Activated naive CD4-positive, alpha-beta T cell treated with anti-CD3 and anti-CD28 coated beads for 36 hours (primary cell): ENCODE results near the gene SHANK3. TPM values are rescaled to one million over a fixed set of nuclear protein-coding genes. Genes with fewer than 3 reads are reported as not detected.

ENCODE experiments used
- CTCF ChIA-PET: fragments of 350-600 bp; sonication (Branson Sonifier 250); formaldehyde crosslinking; loops from one replicate; lab custom pipeline; 2021; ENCODE audit warnings: antibody characterized with exemption; lab: Charles Lee
- DNase-seq: peaks from one replicate; pipeline ENCODE4 v3.0.0-alpha.2; 2020
- H3K27ac Mint-ChIP-seq: one replicate; pipeline ENCODE4 v1.8.0; 2021; ENCODE audit warnings: mild to moderate bottlenecking, mixed read lengths
- H3K27me3 Mint-ChIP-seq: one replicate; pipeline ENCODE4 v1.8.0; 2021; ENCODE audit warnings: low read depth, mixed read lengths
- H3K36me3 Mint-ChIP-seq: one replicate; pipeline ENCODE4 v1.8.0; 2021; ENCODE audit warnings: low read depth, mixed read lengths
- H3K4me1 Mint-ChIP-seq: one replicate; pipeline ENCODE4 v1.8.0; 2021; ENCODE audit warnings: low read depth, mixed read lengths
- H3K4me3 Mint-ChIP-seq: one replicate; pipeline ENCODE4 v1.8.0; 2021; ENCODE audit warnings: mild to moderate bottlenecking, moderate library complexity, mixed read lengths
- H3K9me3 Mint-ChIP-seq: one replicate; pipeline ENCODE4 v1.8.0; 2021; ENCODE audit warnings: mixed read lengths
- intact Hi-C: fragments of 100-400 bp; cut with micrococcal nuclease; formaldehyde crosslinking; loops from one replicate; pipeline ENCODE4 v1.15.1; 2023
- total RNA-seq, 2 experiments: library from RNA; stranded (reverse); gene quantifications; one replicate each; pipeline ENCODE4 v1.2.3, GENCODE V29; 2021

SHANK3 gene
- total RNA-seq, 2 experiments from 2014 or later, result 0.07 TPM

DNA sequence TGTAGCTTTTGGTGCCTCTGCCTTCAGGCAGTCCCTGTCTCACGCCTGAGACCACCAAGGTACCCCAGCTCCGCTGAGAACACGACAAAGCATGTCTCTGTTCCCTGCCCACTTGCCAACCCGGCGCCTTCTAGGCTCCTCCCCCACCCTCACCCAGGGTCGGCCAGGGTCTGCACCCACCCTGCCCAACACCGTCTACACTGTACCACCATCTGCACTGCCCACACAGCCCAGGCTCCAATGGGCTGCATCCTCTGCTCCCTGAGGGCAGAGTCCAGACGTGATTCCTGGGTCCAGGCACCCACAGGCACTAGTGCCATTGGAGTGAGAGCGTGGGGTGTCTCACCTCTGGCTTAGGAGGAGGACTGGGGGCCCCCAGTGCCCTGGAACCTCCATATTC is 42.6 kb downstream of the SHANK3 start:
- no peaks in the 10 kb centered on the region for H3K4me1 Mint-ChIP-seq
- no peak for DNase-seq
- H3K27ac Mint-ChIP-seq, result no peak overlapping the region
- intact Hi-C loops, result no loop called here
- H3K9me3 Mint-ChIP-seq, result no peaks in the 10 kb centered on the region
- no peaks in the 10 kb centered on the region for H3K27me3 Mint-ChIP-seq
- H3K4me3 Mint-ChIP-seq, result no peak overlapping the region
- H3K36me3 Mint-ChIP-seq, result no peaks in the 10 kb centered on the region
- CTCF ChIA-PET, result no interaction called here

DNA sequence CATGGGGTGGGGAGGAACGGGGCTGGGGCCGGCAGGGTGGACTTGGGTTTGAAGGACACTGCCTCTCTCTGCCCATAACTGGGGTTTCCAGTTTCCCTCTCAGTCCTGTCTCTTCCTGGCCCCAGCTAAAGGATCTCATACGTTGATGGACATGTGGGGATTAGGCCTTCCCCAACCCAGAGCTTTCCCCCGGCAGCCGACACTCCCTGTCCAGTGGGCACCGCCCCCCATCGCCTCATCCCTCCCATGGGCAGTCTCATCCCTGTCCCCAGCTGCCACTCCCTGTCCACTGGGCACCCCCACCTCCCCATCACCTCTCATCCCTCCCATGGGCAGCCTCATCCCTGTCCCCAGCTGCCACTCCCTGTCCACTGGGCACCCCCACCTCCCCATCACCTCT is 43.2 kb downstream of the SHANK3 start:
- no peak for DNase-seq
- intact Hi-C loops, result no loop called here
- no peaks in the 10 kb centered on the region for H3K27me3 Mint-ChIP-seq
- no peaks in the 10 kb centered on the region for H3K4me1 Mint-ChIP-seq
- no peaks in the 10 kb centered on the region for H3K36me3 Mint-ChIP-seq
- H3K9me3 Mint-ChIP-seq, result no peaks in the 10 kb centered on the region
- H3K27ac Mint-ChIP-seq, result no peak overlapping the region
- no peak overlapping the region for H3K4me3 Mint-ChIP-seq
- CTCF ChIA-PET, result no interaction called here

- no peak overlapping the region for H3K4me3 Mint-ChIP-seq
- no peak for DNase-seq
- H3K4me1 Mint-ChIP-seq, result no peaks in the 10 kb centered on the region
- CTCF ChIA-PET, result no interaction called here
- intact Hi-C loops, result no loop called here
- H3K27ac Mint-ChIP-seq, result no peak overlapping the region
- H3K27me3 Mint-ChIP-seq, result no peaks in the 10 kb centered on the region
- H3K36me3 Mint-ChIP-seq, result no peaks in the 10 kb centered on the region
- H3K9me3 Mint-ChIP-seq, result no peaks in the 10 kb centered on the region
Observed at GRCh38 chr22:50716290-50717024, 43.8 kb downstream of the SHANK3 start.

DNA sequence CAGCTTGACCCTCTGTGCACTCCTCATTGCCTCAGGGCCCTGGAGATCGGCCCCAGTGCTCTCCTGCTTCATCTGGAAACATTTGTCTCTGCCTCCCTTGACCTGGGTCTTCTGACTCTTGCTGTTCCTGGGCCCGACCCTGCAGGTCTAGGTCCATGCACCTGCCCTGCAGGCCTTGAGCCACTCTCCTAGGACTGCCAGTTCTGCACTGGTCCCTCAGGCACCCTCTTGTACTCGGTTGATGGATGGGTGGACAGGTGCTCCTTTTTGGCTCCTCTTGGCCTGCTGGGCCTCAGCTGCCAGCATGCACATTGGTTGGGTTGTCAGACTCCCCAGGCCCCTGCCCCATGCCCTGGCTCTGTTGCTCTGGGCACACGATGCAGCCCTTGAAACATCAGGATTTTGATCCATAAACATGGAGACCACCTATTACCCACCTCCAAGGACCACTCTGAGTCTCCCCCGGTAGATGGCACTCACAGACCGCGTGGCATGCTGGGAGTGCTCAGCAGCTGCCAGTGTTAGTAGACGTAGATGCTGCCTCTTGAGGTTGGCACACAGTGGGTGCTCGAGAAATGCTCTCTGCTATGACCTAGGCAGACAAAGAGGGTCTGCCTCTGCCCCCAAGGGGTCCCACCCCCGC is 45.2 kb downstream of the SHANK3 start:
- intact Hi-C loops, result no loop called here
- Mint-ChIP-seq H3K4me3 (no peak overlapping the region), H3K4me1 (no peaks in the 10 kb centered on the region), H3K27ac (no peak overlapping the region), H3K36me3 (no peaks in the 10 kb centered on the region), H3K27me3 (no peaks in the 10 kb centered on the region), H3K9me3 (no peaks in the 10 kb centered on the region)
- DNase-seq, result no peak
- CTCF ChIA-PET, result no interaction called here

GRCh38 chr22:50718352-50718709 is 45.7 kb downstream of the SHANK3 start:
- no peak overlapping the region for H3K4me3 Mint-ChIP-seq
- no peaks in the 10 kb centered on the region for H3K4me1 Mint-ChIP-seq
- intact Hi-C loops, result no loop called here
- CTCF ChIA-PET, result no interaction called here
- no peaks in the 10 kb centered on the region for H3K36me3 Mint-ChIP-seq
- no peak for DNase-seq
- H3K9me3 Mint-ChIP-seq, result no peaks in the 10 kb centered on the region
- no peak overlapping the region for H3K27ac Mint-ChIP-seq
- H3K27me3 Mint-ChIP-seq, result no peaks in the 10 kb centered on the region

- DNase-seq, result no peak
- Mint-ChIP-seq H3K4me1 (no peaks in the 10 kb centered on the region), H3K36me3 (no peaks in the 10 kb centered on the region), H3K27ac (no peak overlapping the region), H3K9me3 (no peaks in the 10 kb centered on the region), H3K27me3 (no peaks in the 10 kb centered on the region), H3K4me3 (no peak overlapping the region)
- intact Hi-C loops, result no loop called here
- CTCF ChIA-PET, result no interaction called here
Observed at GRCh38 chr22:50719814-50720300, 47.2 kb downstream of the SHANK3 start.

DNA sequence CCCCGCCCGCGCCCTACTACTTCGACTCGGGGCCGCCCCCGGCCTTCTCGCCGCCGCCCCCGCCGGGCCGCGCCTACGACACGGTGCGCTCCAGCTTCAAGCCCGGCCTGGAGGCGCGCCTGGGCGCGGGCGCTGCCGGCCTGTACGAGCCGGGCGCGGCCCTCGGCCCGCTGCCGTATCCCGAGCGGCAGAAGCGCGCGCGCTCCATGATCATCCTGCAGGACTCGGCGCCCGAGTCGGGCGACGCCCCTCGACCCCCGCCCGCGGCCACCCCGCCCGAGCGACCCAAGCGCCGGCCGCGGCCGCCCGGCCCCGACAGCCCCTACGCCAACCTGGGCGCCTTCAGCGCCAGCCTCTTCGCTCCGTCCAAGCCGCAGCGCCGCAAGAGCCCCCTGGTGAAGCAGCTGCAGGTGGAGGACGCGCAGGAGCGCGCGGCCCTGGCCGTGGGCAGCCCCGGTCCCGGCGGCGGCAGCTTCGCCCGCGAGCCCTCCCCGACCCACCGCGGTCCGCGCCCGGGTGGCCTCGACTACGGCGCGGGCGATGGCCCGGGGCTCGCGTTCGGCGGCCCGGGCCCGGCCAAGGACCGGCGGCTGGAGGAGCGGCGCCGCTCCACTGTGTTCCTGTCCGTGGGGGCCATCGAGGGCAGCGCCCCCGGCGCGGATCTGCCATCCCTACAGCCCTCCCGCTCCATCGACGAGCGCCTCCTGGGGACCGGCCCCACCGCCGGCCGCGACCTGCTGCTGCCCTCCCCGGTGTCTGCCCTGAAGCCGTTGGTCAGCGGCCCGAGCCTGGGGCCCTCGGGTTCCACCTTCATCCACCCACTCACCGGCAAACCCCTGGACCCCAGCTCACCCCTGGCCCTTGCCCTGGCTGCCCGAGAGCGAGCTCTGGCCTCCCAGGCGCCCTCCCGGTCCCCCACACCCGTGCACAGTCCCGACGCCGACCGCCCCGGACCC is 48.0 kb downstream of the SHANK3 start:
- Mint-ChIP-seq H3K36me3 (no peaks in the 10 kb centered on the region), H3K27ac (no peak overlapping the region)
- CTCF ChIA-PET, result no interaction called here

GRCh38 chr22:50721257-50721844 is 48.7 kb downstream of the SHANK3 start:
- no peaks in the 10 kb centered on the region for H3K27me3 Mint-ChIP-seq
- no peak overlapping the region for H3K27ac Mint-ChIP-seq
- H3K4me1 Mint-ChIP-seq, result no peaks in the 10 kb centered on the region
- no peak for DNase-seq
- H3K4me3 Mint-ChIP-seq, result no peak overlapping the region
- H3K9me3 Mint-ChIP-seq, result no peaks in the 10 kb centered on the region
- CTCF ChIA-PET, result no interaction called here
- H3K36me3 Mint-ChIP-seq, result no peaks in the 10 kb centered on the region
- intact Hi-C loops, result no loop called here

More for the DNA sequence above, 48.0 kb downstream of the SHANK3 start:
- H3K9me3 Mint-ChIP-seq, result no peaks in the 10 kb centered on the region
- intact Hi-C loops, result no loop called here
- no peaks in the 10 kb centered on the region for H3K4me1 Mint-ChIP-seq
- no peaks in the 10 kb centered on the region for H3K27me3 Mint-ChIP-seq
- no peak for DNase-seq
- no peak overlapping the region for H3K4me3 Mint-ChIP-seq

DNA sequence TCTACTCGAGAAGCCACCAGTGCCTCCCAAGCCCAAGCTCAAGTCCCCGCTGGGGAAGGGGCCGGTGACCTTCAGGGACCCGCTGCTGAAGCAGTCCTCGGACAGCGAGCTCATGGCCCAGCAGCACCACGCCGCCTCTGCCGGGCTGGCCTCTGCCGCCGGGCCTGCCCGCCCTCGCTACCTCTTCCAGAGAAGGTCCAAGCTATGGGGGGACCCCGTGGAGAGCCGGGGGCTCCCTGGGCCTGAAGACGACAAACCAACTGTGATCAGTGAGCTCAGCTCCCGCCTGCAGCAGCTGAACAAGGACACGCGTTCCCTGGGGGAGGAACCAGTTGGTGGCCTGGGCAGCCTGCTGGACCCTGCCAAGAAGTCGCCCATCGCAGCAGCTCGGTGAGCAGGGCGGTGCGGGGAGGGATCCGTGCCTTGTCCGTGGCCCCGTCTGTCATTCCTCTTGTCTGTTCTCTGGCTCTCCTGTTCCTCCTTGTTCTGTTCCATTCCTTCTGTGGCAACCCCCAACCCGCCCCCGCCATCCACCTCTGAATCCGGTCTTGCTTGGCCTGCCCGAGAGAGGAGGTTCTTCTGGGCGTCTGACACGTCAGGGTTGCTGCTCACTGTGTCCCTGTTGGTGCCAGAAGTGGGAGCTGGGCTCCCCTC is 49.6 kb downstream of the SHANK3 start:
- Mint-ChIP-seq H3K9me3 (no peaks in the 10 kb centered on the region), H3K4me3 (no peak overlapping the region), H3K27me3 (no peaks in the 10 kb centered on the region), H3K36me3 (no peaks in the 10 kb centered on the region), H3K27ac (no peak overlapping the region), H3K4me1 (no peaks in the 10 kb centered on the region)
- CTCF ChIA-PET, result no interaction called here
- intact Hi-C loops, result no loop called here
- DNase-seq, result no peak

Other genes with a start within 250 kb of the SHANK3 start
- 100 to 1,000 TPM; 100 TPM for gene SBF1, start 197.8 kb upstream of the SHANK3 start, total RNA-seq
- 1 to 10 TPM; 7.5 to 8.3 TPM for gene ADM2, start 191.3 kb upstream of the SHANK3 start, total RNA-seq
- under 1 TPM in 1 of 2 experiments, not detected in 1; 0.31 TPM for gene MIOX, start 186.0 kb upstream of the SHANK3 start, total RNA-seq
- 10 to 100 TPM; 41.4 to 42.0 TPM for gene LMF2, start 165.1 kb upstream of the SHANK3 start, total RNA-seq
- 100 to 1,000 TPM; 104 to 115 TPM for gene NCAPH2, start 164.6 kb upstream of the SHANK3 start, total RNA-seq
- 1 to 10 TPM; 1.1 to 2.1 TPM for gene SCO2, start 147.2 kb upstream of the SHANK3 start, total RNA-seq
- gene TYMP, start 142.8 kb upstream of the SHANK3 start, total RNA-seq, result 10 to 100 TPM; 43.7 to 49.6 TPM
- 1 to 10 TPM; 7.4 to 7.6 TPM for gene KLHDC7B, start 126.9 kb upstream of the SHANK3 start, total RNA-seq
- 1 to 10 TPM in 1 of 2 experiments, under 1 TPM in 1; 0.91 to 2.0 TPM for gene SYCE3, start 109.9 kb upstream of the SHANK3 start, total RNA-seq
- 10 to 100 TPM; 37.3 to 43.7 TPM for gene CPT1B, start 94.4 kb upstream of the SHANK3 start, total RNA-seq
- 10 to 100 TPM; 71.0 to 81.4 TPM for gene CHKB, start 90.0 kb upstream of the SHANK3 start, total RNA-seq
- gene MAPK8IP2, start 72.0 kb upstream of the SHANK3 start, total RNA-seq, result under 1 TPM; 0.05 to 0.15 TPM
- 10 to 100 TPM; 17.8 to 19.2 TPM for gene ARSA, start 44.7 kb upstream of the SHANK3 start, total RNA-seq
- not detected for gene ACR, start 65.4 kb downstream of the SHANK3 start, total RNA-seq
- gene RABL2B, start 110.8 kb downstream of the SHANK3 start, total RNA-seq, result 10 to 100 TPM; 13.3 to 14.5 TPM